Fibroblast of villous mesenchyme (primary cell): ENCODE results near the gene TMEM212. TPM values are rescaled to one million over a fixed set of nuclear protein-coding genes. Genes with fewer than 3 reads are reported as not detected.

Experiments
- DNase-seq: peaks from one replicate; pipeline ENCODE4 v3.0.0-alpha.2; 2010; ENCODE audit warnings: low read depth
- H3K4me3 ChIP-seq: 2 replicates; pipeline ENCODE4 v1.5.1; 2011; ENCODE audit warnings: low read depth, mild to moderate bottlenecking, low read length
- total RNA-seq: library from RNA; depleted of rRNA; stranded (reverse); fragments of >200 nt; gene quantifications from 2 replicates; pipeline ENCODE4 v1.2.3, GENCODE V29; 2012
- TF ChIP-seq, protein P1 (sequence below): IDR thresholded peaks from 2 replicates; pipeline ENCODE4 v1.5.1; 2012; ENCODE audit warnings: low read depth, mild to moderate bottlenecking, low read length; ENCODE audit not compliant: insufficient read depth

Gene TMEM212
- total RNA-seq = not detected in 2 replicates

- TF ChIP-seq, protein P1, sequence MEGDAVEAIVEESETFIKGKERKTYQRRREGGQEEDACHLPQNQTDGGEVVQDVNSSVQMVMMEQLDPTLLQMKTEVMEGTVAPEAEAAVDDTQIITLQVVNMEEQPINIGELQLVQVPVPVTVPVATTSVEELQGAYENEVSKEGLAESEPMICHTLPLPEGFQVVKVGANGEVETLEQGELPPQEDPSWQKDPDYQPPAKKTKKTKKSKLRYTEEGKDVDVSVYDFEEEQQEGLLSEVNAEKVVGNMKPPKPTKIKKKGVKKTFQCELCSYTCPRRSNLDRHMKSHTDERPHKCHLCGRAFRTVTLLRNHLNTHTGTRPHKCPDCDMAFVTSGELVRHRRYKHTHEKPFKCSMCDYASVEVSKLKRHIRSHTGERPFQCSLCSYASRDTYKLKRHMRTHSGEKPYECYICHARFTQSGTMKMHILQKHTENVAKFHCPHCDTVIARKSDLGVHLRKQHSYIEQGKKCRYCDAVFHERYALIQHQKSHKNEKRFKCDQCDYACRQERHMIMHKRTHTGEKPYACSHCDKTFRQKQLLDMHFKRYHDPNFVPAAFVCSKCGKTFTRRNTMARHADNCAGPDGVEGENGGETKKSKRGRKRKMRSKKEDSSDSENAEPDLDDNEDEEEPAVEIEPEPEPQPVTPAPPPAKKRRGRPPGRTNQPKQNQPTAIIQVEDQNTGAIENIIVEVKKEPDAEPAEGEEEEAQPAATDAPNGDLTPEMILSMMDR = no peak
- no peak within 1 kb of the TSS for H3K4me3 ChIP-seq
- peak; percentile 65 for DNase-seq
Observed at GRCh38 chr3:171842864-171843518, at the start of gene TMEM212. Gene TMEM212 (plus strand): TSS chr3:171843349. CDS start chr3:171843384, 35 bp downstream.

- no peak for DNase-seq
- H3K4me3 ChIP-seq = no peak overlapping the region
- TF ChIP-seq, protein P1 = no peak
Observed at GRCh38 chr3:171796625-171797264, 46.4 kb upstream of the TMEM212 start.

GRCh38 chr3:171797265-171797679 is 45.9 kb upstream of the TMEM212 start:
- TF ChIP-seq, protein P1 = no peak
- no peak for DNase-seq
- no peak overlapping the region for H3K4me3 ChIP-seq

- no peak overlapping the region for H3K4me3 ChIP-seq
- no peak for DNase-seq
- TF ChIP-seq, protein P1 = no peak
Observed at GRCh38 chr3:171797873-171798272, 45.3 kb upstream of the TMEM212 start.

GRCh38 chr3:171799501-171799900 is 43.6 kb upstream of the TMEM212 start:
- DNase-seq = no peak
- TF ChIP-seq, protein P1 = no peak

DNA sequence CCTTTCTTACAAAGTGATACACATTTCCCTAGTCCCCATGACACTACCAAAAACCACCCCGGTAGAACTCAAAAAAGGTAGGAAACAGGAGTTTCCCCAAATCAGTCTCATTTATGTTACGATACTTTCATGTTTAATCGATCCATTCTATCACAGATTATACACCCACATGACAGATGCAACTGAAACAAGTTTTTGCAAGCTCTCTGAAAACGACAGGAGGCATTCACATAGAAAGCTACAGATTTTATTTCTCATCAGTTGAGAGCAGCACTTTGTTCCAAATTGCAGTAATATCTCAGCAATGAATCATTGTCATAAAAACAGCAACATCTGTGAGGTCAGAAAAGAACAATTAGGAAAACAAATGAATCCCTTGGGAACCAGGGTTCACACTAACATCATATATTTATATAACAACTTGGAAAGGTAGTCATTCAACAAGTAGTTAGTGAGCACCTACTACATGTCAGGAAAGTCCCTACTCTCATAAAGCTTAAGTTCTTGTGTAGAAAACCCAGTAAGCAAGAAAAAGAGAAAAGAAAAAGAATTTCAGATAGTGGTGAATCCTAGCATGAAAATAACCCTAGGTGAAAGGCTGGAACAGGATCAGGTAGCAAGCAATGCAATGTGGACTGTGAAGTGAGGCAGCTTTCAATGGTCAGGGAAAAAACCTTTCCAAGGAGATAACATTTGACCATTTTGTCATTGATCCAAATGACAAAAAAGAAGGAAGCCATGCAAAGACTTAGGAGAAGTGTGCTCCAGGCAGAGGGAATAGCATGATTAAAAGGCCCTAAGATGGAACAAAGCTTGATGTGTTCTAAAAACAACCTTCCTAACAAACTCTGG is 41.2 kb upstream of the TMEM212 start:
- no peak overlapping the region for H3K4me3 ChIP-seq
- DNase-seq = peak; percentile 95
- TF ChIP-seq, protein P1 = no peak

More at GRCh38 chr3:171799501-171799900, 43.6 kb upstream of the TMEM212 start:
- no peak overlapping the region for H3K4me3 ChIP-seq
